GM12864 (cell line): Measurements from ENCODE around the gene PACRG.

Experiments
- DNase-seq: peaks from one replicate; pipeline ENCODE4 v3.0.0-alpha.2; 2011; ENCODE audit warnings: low read depth
- H3K4me3 ChIP-seq: 2 replicates; pipeline ENCODE4 v1.5.1; 2011; ENCODE audit warnings: mild to moderate bottlenecking, low read depth, low read length, control low read depth
- CTCF ChIP-seq: IDR thresholded peaks from 2 replicates; pipeline ENCODE4 v1.5.1; 2011; ENCODE audit warnings: low read depth, mild to moderate bottlenecking, moderate library complexity, low read length, control low read depth, inconsistent platforms; ENCODE audit errors: missing control alignments

PACRG gene

GRCh38 chr6:162798546-162799266 is 70.9 kb downstream of the PACRG start:
- no peak for TF ChIP-seq CTCF
- no peak overlapping the region for H3K4me3 ChIP-seq
- DNase-seq: no peak

- TF ChIP-seq CTCF: no peak
- DNase-seq: no peak
- H3K4me3 ChIP-seq: no peak overlapping the region
These were observed 86.7 kb downstream of the PACRG start for GRCh38 chr6:162814426-162814973.

- no peak for DNase-seq
- H3K4me3 ChIP-seq: no peak overlapping the region
- no peak for TF ChIP-seq CTCF
These were observed 89.4 kb downstream of the PACRG start for GRCh38 chr6:162817196-162817595.

- DNase-seq: no peak
- no peak overlapping the region for H3K4me3 ChIP-seq
- TF ChIP-seq CTCF: no peak
These were observed 91.5 kb downstream of the PACRG start for GRCh38 chr6:162819284-162819683.

GRCh38 chr6:162821102-162821501 is 93.3 kb downstream of the PACRG start:
- no peak overlapping the region for H3K4me3 ChIP-seq
- no peak for TF ChIP-seq CTCF
- no peak for DNase-seq

GRCh38 chr6:162825597-162825996 is 97.8 kb downstream of the PACRG start:
- no peak overlapping the region for H3K4me3 ChIP-seq
- no peak for TF ChIP-seq CTCF
- DNase-seq: no peak
